Upper lobe of left lung (tissue), 4 donors: ENCODE measurements around the gene TMX2.

Experiments
- CTCF ChIP-seq, 6 experiments: fragments of 450-650 bp in 4 of 6; fragments of 200-600 bp in 2 of 6; sonication (generic) in 2 of 6; IDR thresholded peaks; one replicate each; pipeline ENCODE4 v1.5.1; 2016 to 2019; ENCODE audit warnings: antibody characterized with exemption in 6 of 6
- EP300 ChIP-seq, 4 donors: sonication (generic); formaldehyde crosslinking; IDR thresholded peaks; one replicate each; pipeline ENCODE4 v1.5.1; 2017; ENCODE audit warnings: antibody characterized with exemption in 4 of 4, control low read depth in 2 of 4
- POLR2A ChIP-seq, 4 donors: fragments of 450-650 bp; IDR thresholded peaks; one replicate each; pipeline ENCODE4 v1.5.1; 2016 to 2017; ENCODE audit warnings: antibody characterized with exemption in 4 of 4, mild to moderate bottlenecking in 2 of 4
- POLR2AphosphoS5 ChIP-seq, 2 donors: sonication (generic); formaldehyde crosslinking; IDR thresholded peaks; one replicate each; pipeline ENCODE4 v1.5.1; 2017; ENCODE audit warnings: antibody characterized with exemption in 2 of 2

- TF ChIP-seq EP300 (IDR thresholded peaks at IDR 0.05) (no peak), CTCF (IDR thresholded peaks at IDR 0.05) (no peak), POLR2A (IDR thresholded peaks at IDR 0.05) (no peak), POLR2AphosphoS5 (IDR thresholded peaks at IDR 0.05) (no peak)
Measured at GRCh38 chr11:57703341-57703740, 9.1 kb upstream of the TMX2 start.
